ENCODE results near the gene GRK4.

Gene GRK4

DNA sequence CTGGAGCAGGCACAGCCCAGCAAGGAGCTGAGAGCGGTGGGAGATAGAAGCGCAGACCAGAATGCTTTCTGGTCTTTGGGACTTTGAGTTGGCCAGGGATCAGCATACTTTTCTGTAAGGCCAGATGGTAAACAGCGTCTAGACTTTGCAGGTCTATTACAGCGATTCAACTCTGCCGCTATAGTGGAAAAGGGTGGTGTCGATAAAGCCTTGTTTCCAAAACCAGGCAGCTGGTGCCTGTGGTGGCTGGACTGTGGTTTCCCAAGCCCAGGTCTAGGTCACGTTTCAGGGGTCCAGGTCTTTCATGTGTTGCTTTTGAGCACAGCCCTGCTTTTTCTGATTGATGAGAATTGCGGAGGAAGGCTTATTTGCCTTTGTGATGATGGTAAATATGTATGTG is 70.9 kb downstream of the GRK4 start:
- H3K4me3 ChIP-seq (ENCODE audit: low read depth, low read length), result no peak overlapping the region
- no peaks in the 10 kb centered on the region for H3K36me3 ChIP-seq (ENCODE audit: control insufficient read depth, insufficient read depth, low read length)
- H3K4me1 ChIP-seq (ENCODE audit: control insufficient read depth, insufficient read depth, low read length), result no peaks in the 10 kb centered on the region
- no peaks in the 10 kb centered on the region for H3K27me3 ChIP-seq (ENCODE audit: control insufficient read depth, insufficient read depth, low read length)
- H3K9me3 ChIP-seq (ENCODE audit: control insufficient read depth, insufficient read depth, low read length), result no peaks in the 10 kb centered on the region
- H3K9ac ChIP-seq (ENCODE audit: low read depth, low read length), result no peak overlapping the region

DNA sequence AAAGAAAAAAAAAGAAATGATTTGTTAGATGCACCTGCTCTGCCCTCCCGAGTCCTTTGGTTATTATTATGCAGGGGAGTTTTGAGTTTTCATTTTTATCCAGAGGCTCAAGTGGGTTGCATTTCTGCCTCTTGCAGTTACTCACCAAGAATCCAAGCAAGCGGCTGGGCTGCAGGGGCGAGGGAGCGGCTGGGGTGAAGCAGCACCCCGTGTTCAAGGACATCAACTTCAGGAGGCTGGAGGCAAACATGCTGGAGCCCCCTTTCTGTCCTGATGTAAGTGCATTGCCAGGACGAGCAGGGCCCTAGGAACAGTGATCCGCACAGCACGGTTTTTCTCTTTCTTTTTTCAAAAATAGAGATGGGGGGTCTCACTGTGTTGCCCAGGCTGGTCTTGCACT is 71.9 kb downstream of the GRK4 start:
- no peak overlapping the region for H3K9ac ChIP-seq (ENCODE audit: low read depth, low read length)
- H3K4me1 ChIP-seq (ENCODE audit: control insufficient read depth, insufficient read depth, low read length), result no peaks in the 10 kb centered on the region
- H3K9me3 ChIP-seq (ENCODE audit: control insufficient read depth, insufficient read depth, low read length), result no peaks in the 10 kb centered on the region
- H3K4me3 ChIP-seq (ENCODE audit: low read depth, low read length), result no peak overlapping the region
- no peaks in the 10 kb centered on the region for H3K27me3 ChIP-seq (ENCODE audit: control insufficient read depth, insufficient read depth, low read length)
- H3K36me3 ChIP-seq (ENCODE audit: control insufficient read depth, insufficient read depth, low read length), result no peaks in the 10 kb centered on the region

DNA sequence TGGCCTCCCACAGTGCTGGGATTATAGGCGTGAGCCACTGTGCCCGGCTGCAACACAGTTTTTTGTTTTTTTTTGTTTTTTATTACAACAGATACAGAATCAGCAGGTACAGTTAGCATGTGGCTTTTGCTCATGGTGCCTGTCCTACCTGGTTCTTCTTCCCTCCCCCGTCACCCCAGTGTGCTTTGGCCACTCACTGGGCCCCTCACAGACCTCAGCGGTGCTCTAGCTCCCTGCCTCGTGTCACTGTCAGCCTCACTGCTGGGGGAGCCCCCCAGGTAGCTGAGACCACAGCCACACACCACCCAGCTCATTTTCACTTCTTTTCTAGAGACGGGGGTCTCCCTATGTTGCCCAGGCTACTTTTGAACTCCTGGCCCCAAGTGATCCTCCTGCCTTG is 72.3 kb downstream of the GRK4 start:
- Histone ChIP-seq H3K4me3 (ENCODE audit: low read depth, low read length) (no peak overlapping the region), H3K9ac (ENCODE audit: low read depth, low read length) (no peak overlapping the region), H3K9me3 (ENCODE audit: control insufficient read depth, insufficient read depth, low read length) (no peaks in the 10 kb centered on the region), H3K27me3 (ENCODE audit: control insufficient read depth, insufficient read depth, low read length) (no peaks in the 10 kb centered on the region), H3K4me1 (ENCODE audit: control insufficient read depth, insufficient read depth, low read length) (no peaks in the 10 kb centered on the region), H3K36me3 (ENCODE audit: control insufficient read depth, insufficient read depth, low read length) (no peaks in the 10 kb centered on the region)

DNA sequence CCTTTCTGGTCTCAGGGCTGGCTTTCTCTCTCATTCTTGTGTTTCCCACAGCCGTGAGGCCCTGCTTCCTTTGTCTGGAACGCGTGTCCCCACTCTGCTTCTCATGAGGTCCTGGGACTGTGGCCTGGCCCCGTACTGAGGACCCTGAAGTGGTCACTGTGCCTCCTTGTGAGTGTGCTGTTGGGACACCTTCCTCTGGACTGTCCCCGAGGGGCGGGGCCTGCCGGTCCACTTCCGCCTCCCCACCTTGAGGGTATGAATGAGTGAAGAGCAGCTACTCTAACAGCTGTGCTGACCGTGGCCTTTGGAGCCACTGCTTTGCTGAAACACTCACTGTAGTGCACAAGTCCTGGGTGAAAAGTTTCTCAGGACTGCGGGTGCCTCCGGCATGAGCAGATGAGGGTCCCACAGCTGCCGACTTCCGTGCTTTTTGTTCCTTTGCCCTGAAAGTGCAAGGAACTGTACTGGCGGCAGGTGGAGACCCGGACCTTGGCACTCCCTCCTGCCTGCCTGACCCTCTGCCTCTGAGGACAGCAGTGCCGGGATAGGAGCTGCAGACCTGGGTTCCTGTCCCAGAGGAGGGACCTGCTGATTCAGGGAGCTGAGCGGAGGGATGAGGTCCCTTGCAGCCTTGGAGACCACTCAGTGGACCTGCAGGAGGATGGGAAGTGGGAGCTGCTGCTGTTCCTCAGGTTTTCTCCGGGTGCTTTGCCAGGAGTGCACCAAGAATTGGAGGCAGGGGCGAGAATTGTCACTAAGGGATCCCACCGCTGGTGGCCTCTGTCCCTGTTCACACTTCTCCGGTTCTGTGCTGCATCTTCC is 73.0 kb downstream of the GRK4 start:
- Histone ChIP-seq H3K36me3 (ENCODE audit: control insufficient read depth, insufficient read depth, low read length) (no peaks in the 10 kb centered on the region), H3K4me1 (ENCODE audit: control insufficient read depth, insufficient read depth, low read length) (no peaks in the 10 kb centered on the region), H3K4me3 (ENCODE audit: low read depth, low read length) (no peak overlapping the region)

DNA sequence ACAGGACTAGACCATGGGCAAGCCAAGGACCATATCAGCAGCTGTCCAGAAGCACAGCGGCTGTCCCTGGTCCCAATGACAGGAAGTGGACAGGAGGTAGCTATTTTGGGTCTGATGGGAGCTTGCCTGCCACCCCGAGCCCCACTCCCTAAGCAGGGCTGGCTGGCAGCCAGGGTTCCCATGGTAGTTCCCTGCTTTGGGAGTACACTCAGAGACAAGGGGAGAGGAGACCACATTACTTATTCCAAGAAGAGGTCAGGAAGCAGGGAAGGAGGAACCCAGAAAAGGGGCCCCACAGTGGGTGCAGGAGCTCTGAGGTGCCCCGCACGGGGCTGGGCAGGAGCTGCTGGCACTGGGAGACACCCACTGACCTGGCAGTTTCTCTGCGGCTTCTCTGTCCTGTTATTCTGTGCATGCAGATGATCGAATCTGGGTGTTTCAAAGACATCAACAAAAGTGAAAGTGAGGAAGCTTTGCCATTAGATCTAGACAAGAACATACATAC is 74.6 kb downstream of the GRK4 start:
- H3K36me3 ChIP-seq (ENCODE audit: control insufficient read depth, insufficient read depth, low read length), result no peaks in the 10 kb centered on the region
- H3K27me3 ChIP-seq (ENCODE audit: control insufficient read depth, insufficient read depth, low read length), result no peaks in the 10 kb centered on the region
- H3K9ac ChIP-seq (ENCODE audit: low read depth, low read length), result no peak overlapping the region
- no peak overlapping the region for H3K4me3 ChIP-seq (ENCODE audit: low read depth, low read length)
- no peaks in the 10 kb centered on the region for H3K9me3 ChIP-seq (ENCODE audit: control insufficient read depth, insufficient read depth, low read length)
- H3K4me1 ChIP-seq (ENCODE audit: control insufficient read depth, insufficient read depth, low read length), result no peaks in the 10 kb centered on the region

More for the DNA sequence above, 73.0 kb downstream of the GRK4 start:
- Histone ChIP-seq H3K9me3 (ENCODE audit: control insufficient read depth, insufficient read depth, low read length) (no peaks in the 10 kb centered on the region), H3K27me3 (ENCODE audit: control insufficient read depth, insufficient read depth, low read length) (no peaks in the 10 kb centered on the region), H3K9ac (ENCODE audit: low read depth, low read length) (no peak overlapping the region)

DNA sequence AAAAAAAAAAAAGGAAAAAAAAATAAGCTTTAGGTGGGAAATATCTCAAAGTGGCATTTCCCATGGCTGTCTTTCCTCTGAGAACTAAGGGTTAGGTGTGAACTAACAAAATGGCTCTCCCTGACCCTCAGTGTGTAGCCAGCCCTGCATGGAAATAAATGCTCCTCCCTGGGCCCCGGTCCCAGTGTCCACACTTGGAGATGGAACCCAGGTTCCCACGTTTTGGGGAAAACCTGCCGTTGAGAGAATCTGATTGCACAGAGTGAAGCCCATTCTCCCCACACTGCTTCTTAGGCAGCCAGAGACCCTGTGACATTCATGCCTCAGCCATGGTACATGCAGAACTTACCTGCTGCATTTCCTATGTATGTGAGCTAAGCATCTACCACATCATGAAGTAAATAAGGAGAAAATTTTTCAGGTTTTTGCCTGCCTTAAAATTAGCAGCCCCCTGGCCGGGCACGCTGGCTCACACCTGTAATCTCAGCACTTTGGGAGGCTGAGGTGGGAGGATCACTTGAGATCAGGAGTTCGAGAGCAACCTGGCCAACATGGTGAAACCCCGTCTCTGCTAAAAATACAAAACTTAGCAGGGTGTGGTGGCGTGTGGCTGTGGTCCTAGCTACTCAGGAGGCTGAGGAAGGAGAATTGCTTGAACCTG is 76.5 kb downstream of the GRK4 start:
- H3K27me3 ChIP-seq (ENCODE audit: control insufficient read depth, insufficient read depth, low read length), result no peaks in the 10 kb centered on the region

DNA sequence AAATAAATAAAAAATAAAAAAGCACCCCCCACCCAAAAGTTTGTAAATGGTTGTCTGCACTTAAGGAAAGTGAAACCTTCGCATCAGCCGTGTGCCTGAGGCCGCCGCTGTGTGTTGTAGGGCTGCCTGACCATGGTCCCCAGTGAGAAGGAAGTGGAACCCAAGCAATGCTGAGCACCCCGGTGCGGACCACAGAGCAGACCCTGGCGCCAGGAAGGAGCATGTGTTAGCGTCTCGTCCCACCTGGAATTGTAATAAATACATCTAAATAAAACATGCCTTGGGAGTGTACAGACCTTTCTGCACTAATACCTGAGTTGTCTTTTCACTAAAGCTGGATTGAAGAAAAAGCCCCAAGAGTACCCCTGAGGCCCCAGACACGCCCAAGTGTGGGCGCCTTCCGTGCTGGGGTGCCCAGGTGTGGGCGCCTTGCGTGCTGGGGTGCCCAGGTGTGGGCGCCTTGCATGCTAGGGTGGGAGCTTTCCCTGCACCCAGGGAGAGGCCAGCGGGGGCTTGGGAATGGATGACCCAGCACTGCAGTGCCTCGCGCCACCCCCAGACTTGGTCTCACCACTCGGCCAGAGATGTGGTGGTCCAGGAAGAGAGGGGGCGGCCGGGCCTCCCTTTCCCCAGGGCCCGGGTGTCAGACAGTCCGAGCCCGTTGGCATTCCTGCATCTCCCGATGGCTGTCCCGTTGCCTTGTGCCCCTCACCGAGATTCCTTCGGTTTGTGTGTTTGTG is 77.3 kb downstream of the GRK4 start:
- no peak overlapping the region for H3K4me3 ChIP-seq (ENCODE audit: low read depth, low read length)
- H3K9me3 ChIP-seq (ENCODE audit: control insufficient read depth, insufficient read depth, low read length), result no peaks in the 10 kb centered on the region
- H3K36me3 ChIP-seq (ENCODE audit: control insufficient read depth, insufficient read depth, low read length), result no peaks in the 10 kb centered on the region
- no peaks in the 10 kb centered on the region for H3K4me1 ChIP-seq (ENCODE audit: control insufficient read depth, insufficient read depth, low read length)
- no peaks in the 10 kb centered on the region for H3K27me3 ChIP-seq (ENCODE audit: control insufficient read depth, insufficient read depth, low read length)
- no peak overlapping the region for H3K9ac ChIP-seq (ENCODE audit: low read depth, low read length)

More for the DNA sequence above, 76.5 kb downstream of the GRK4 start:
- Histone ChIP-seq H3K9me3 (ENCODE audit: control insufficient read depth, insufficient read depth, low read length) (no peaks in the 10 kb centered on the region), H3K36me3 (ENCODE audit: control insufficient read depth, insufficient read depth, low read length) (no peaks in the 10 kb centered on the region), H3K9ac (ENCODE audit: low read depth, low read length) (no peak overlapping the region), H3K4me1 (ENCODE audit: control insufficient read depth, insufficient read depth, low read length) (no peaks in the 10 kb centered on the region), H3K4me3 (ENCODE audit: low read depth, low read length) (no peak overlapping the region)

DNA sequence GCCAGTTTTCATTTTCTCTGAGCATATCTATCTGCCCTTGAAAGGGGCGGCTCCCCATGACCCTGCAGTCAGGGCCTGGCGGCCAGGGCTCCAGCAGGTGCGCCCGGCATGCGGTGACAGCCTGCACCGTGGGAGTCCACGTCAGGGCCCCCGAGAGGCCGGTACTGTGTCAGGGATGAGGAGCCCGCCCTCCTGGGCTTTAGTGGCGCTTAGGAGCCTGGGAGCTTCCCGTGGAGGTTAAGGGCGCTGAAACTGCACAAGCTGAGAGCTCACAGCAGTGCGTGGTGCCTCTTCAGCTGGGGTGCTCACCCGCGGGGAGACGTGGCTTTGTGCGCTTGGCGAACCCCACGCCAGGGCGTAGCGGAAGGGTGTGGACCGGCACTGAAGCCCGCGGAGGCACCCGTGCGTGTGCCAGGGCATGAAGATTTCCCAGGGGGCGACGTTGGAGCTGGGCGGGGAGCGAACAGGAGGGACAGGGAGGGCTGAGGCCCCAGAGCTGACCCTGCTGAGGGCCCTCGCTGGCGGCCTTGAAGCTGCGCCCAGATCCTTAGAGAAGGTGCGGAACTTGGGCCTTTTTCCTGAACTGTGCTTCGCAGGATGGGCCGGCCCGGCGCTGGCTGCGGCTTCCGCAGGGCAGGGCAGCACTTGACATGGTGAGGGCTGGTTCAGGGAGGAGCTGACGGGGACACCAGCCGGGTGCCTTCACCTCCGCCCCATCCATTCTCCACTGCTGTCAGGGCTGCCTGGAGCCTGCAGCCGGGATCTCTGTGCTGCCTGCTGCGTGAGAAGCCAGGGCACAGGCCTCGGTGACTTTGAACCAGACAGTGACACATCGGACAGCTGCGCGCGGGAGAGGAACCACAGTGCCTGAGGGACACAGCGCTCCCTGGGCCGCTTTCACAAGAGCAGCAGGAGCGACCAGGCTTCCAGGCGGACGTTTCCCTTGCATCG is 78.1 kb downstream of the GRK4 start:
- Histone ChIP-seq H3K36me3 (ENCODE audit: control insufficient read depth, insufficient read depth, low read length) (no peaks in the 10 kb centered on the region), H3K27me3 (ENCODE audit: control insufficient read depth, insufficient read depth, low read length) (no peaks in the 10 kb centered on the region), H3K4me3 (ENCODE audit: low read depth, low read length) (no peak overlapping the region), H3K9me3 (ENCODE audit: control insufficient read depth, insufficient read depth, low read length) (no peaks in the 10 kb centered on the region), H3K4me1 (ENCODE audit: control insufficient read depth, insufficient read depth, low read length) (no peaks in the 10 kb centered on the region), H3K9ac (ENCODE audit: low read depth, low read length) (no peak overlapping the region)

DNA sequence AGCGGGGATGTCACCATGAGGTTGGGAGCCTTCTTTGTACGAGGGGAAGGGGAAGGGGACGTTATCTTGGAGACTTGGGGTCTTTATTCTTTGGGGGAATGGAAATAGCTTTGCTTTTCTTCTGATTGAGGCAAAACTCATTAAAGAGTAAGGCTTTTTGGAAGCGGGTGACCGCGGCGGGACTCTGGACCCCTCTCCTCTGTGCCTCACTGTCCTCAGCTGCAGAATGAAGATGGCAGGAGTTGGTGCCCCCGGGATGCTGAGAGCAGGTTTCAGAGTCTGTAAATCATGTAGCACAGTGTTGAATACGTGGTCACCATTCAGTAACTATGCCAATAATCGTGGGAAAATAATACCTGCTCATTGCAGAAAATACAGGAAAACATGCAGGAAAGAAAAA is 78.9 kb downstream of the GRK4 start:
- H3K27me3 ChIP-seq (ENCODE audit: control insufficient read depth, insufficient read depth, low read length), result no peaks in the 10 kb centered on the region
- H3K9me3 ChIP-seq (ENCODE audit: control insufficient read depth, insufficient read depth, low read length), result no peaks in the 10 kb centered on the region
- H3K4me1 ChIP-seq (ENCODE audit: control insufficient read depth, insufficient read depth, low read length), result no peaks in the 10 kb centered on the region
- no peak overlapping the region for H3K4me3 ChIP-seq (ENCODE audit: low read depth, low read length)
- no peak overlapping the region for H3K9ac ChIP-seq (ENCODE audit: low read depth, low read length)
- no peaks in the 10 kb centered on the region for H3K36me3 ChIP-seq (ENCODE audit: control insufficient read depth, insufficient read depth, low read length)

DNA sequence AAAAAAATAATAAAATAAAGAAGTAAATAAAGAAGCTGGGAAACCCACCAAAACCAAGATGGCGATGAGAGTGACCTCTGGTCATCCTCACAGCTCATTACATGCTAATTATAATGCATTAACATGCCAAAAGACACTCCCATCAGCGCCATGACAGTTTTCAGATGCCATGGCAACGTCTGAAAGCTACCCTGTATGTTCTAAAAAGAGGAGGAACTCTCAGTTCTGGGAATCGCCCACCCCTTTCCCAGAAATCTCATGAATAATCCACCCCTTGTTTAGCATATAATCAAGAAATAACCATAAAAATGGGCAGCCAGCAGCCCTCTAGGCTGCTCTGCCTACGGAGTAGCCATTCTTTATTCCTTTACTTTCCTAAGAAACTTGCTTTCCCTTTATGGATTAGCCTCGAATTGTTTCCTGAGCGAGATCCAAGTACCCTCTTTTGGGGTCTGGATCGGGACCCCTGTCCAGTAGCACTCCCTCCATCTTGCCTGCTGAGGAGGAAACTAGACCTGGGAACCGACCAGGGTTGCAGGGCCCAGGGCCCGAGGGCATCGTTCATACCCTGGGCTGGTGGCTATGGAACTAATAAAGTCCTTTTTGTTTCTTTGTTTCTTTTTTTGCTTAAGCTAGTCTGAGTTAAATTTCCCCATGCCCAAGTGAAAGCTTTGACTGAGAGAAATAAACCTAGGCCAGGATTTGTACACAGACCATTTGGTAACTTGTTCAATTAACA is 80.1 kb downstream of the GRK4 start:
- no peaks in the 10 kb centered on the region for H3K36me3 ChIP-seq (ENCODE audit: control insufficient read depth, insufficient read depth, low read length)
- H3K4me3 ChIP-seq (ENCODE audit: low read depth, low read length), result no peak overlapping the region
- no peaks in the 10 kb centered on the region for H3K9me3 ChIP-seq (ENCODE audit: control insufficient read depth, insufficient read depth, low read length)
- H3K27me3 ChIP-seq (ENCODE audit: control insufficient read depth, insufficient read depth, low read length), result no peaks in the 10 kb centered on the region
- H3K9ac ChIP-seq (ENCODE audit: low read depth, low read length), result no peak overlapping the region
- no peaks in the 10 kb centered on the region for H3K4me1 ChIP-seq (ENCODE audit: control insufficient read depth, insufficient read depth, low read length)
